HEK293 (cell line): Measurements from ENCODE around the gene ZBTB21.

Experiments
- CTCF ChIA-PET: fragments of 350-600 bp; formaldehyde crosslinking; extraction: SDS; loops from one replicate; lab custom pipeline; 2021; ENCODE audit warnings: antibody characterized with exemption; lab: Yijun Ruan, JAX
- POLR2A ChIA-PET: fragments of 300-600 bp; formaldehyde crosslinking; extraction: SDS; loops from one replicate; lab custom pipeline; 2020; ENCODE audit warnings: antibody characterized with exemption, inconsistent platforms; lab: Yijun Ruan, JAX
- H3K27ac ChIP-seq: fragments of 200-500 bp; sonication (Bioruptor generic); 2 replicates; pipeline ENCODE4 v1.5.1; 2014; ENCODE audit warnings: low read depth, low read length, control low read depth, inconsistent platforms; ENCODE audit errors: extremely low read depth
- H3K36me3 ChIP-seq, 2 experiments: fragments of 200-500 bp in 1 of 2; sonication (Bioruptor generic) in 1 of 2; 1 replicate in 1 of 2; 2 replicates in 1 of 2; pipeline ENCODE4 v1.5.1; 2014 to 2017; ENCODE audit warnings: inconsistent platforms in 2 of 2, low read length in 2 of 2; ENCODE audit not compliant: control insufficient read depth in 2 of 2, insufficient read depth in 1 of 2
- H3K4me1 ChIP-seq: fragments of 200-500 bp; sonication (Bioruptor generic); 2 replicates; pipeline ENCODE4 v1.5.1; 2014; ENCODE audit warnings: mild to moderate bottlenecking, low read length, inconsistent platforms; ENCODE audit not compliant: control insufficient read depth, insufficient read depth
- H3K4me3 ChIP-seq: 2 replicates; pipeline ENCODE4 v1.5.1; 2011; ENCODE audit warnings: low read depth, mild to moderate bottlenecking, control low read depth, low read length, moderate library complexity
- H3K9me3 ChIP-seq: fragments of 200-500 bp; sonication (Bioruptor generic); 2 replicates; pipeline ENCODE4 v1.5.1; 2014; ENCODE audit warnings: low read depth, low read length, inconsistent platforms; ENCODE audit not compliant: control insufficient read depth, insufficient read depth
- AEBP2 ChIP-seq: fragments of 450-650 bp; formaldehyde crosslinking; IDR thresholded peaks from 2 replicates; pipeline ENCODE4 v1.5.1; 2016; ENCODE audit warnings: missing biosample characterization, missing genetic modification characterization, borderline replicate concordance
- BCL11A ChIP-seq: fragments of 450-650 bp; formaldehyde crosslinking; IDR thresholded peaks from 2 replicates; pipeline ENCODE4 v1.5.1; 2016; ENCODE audit warnings: low read depth, missing biosample characterization, missing genetic modification characterization
- CTCF ChIP-seq: fragments of 450-650 bp; formaldehyde crosslinking; IDR thresholded peaks from 2 replicates; pipeline ENCODE4 v1.5.1; 2016; ENCODE audit warnings: missing biosample characterization, missing genetic modification characterization
- FEZF1 ChIP-seq: fragments of 450-650 bp; formaldehyde crosslinking; IDR thresholded peaks from 2 replicates; pipeline ENCODE4 v1.5.1; 2016; ENCODE audit warnings: missing biosample characterization, missing genetic modification characterization
- IKZF3 ChIP-seq: fragments of 450-650 bp; IDR thresholded peaks from 2 replicates; pipeline ENCODE4 v1.5.0; 2018; ENCODE audit warnings: missing biosample characterization, mild to moderate bottlenecking, missing genetic modification characterization, moderate library complexity
- KLF1 ChIP-seq: fragments of 450-650 bp; formaldehyde crosslinking; IDR thresholded peaks from 2 replicates; pipeline ENCODE4 v1.5.1; 2016; ENCODE audit warnings: missing biosample characterization, missing genetic modification characterization
- SETDB1 ChIP-seq: IDR thresholded peaks from one replicate; pipeline ENCODE4 v1.6.1; 2017; ENCODE audit warnings: mild to moderate bottlenecking, low read length, moderate library complexity, mixed read lengths; ENCODE audit not compliant: insufficient read length
- TCF7L2 ChIP-seq: IDR thresholded peaks from 2 replicates; pipeline ENCODE4 v1.6.1; 2011; ENCODE audit warnings: low read depth, mild to moderate bottlenecking, inconsistent platforms, low read length, moderate library complexity, borderline replicate concordance
- ZBTB20 ChIP-seq: fragments of 450-650 bp; formaldehyde crosslinking; IDR thresholded peaks from 2 replicates; pipeline ENCODE4 v1.5.1; 2016; ENCODE audit warnings: missing biosample characterization, missing genetic modification characterization
- ZBTB7A ChIP-seq: fragments of 450-650 bp; formaldehyde crosslinking; IDR thresholded peaks from 2 replicates; pipeline ENCODE4 v1.5.1; 2016; ENCODE audit warnings: low read depth, missing biosample characterization, missing genetic modification characterization
- ZEB2 ChIP-seq: fragments of 450-650 bp; formaldehyde crosslinking; IDR thresholded peaks from 2 replicates; pipeline ENCODE4 v1.5.1; 2016; ENCODE audit warnings: missing biosample characterization, missing genetic modification characterization
- ZFHX2 ChIP-seq: fragments of 450-650 bp; formaldehyde crosslinking; conservative IDR thresholded peaks from 2 replicates; pipeline ENCODE4 v1.5.1; 2016; ENCODE audit warnings: missing biosample characterization, missing genetic modification characterization
- ZIC2 ChIP-seq: fragments of 450-650 bp; formaldehyde crosslinking; IDR thresholded peaks from 2 replicates; pipeline ENCODE4 v1.5.1; 2016; ENCODE audit warnings: missing biosample characterization, missing genetic modification characterization
- ZNF10 ChIP-seq: fragments of 450-650 bp; formaldehyde crosslinking; IDR thresholded peaks from 2 replicates; pipeline ENCODE4 v1.5.1; 2017; ENCODE audit warnings: missing biosample characterization, missing genetic modification characterization
- ZNF121 ChIP-seq: fragments of 450-650 bp; formaldehyde crosslinking; IDR thresholded peaks from 2 replicates; pipeline ENCODE4 v1.5.1; 2016; ENCODE audit warnings: missing biosample characterization, missing genetic modification characterization
- ZNF133 ChIP-seq: fragments of 450-650 bp; formaldehyde crosslinking; IDR thresholded peaks from 2 replicates; pipeline ENCODE4 v1.5.1; 2016; ENCODE audit warnings: missing biosample characterization, missing genetic modification characterization
- ZNF2 ChIP-seq: fragments of 450-650 bp; formaldehyde crosslinking; IDR thresholded peaks from 2 replicates; pipeline ENCODE4 v1.5.1; 2016; ENCODE audit warnings: missing biosample characterization, missing genetic modification characterization
- ZNF266 ChIP-seq: fragments of 450-650 bp; formaldehyde crosslinking; IDR thresholded peaks from 2 replicates; pipeline ENCODE4 v1.5.1; 2016; ENCODE audit warnings: missing biosample characterization, missing genetic modification characterization, low read depth
- ZNF274 ChIP-seq, 2 experiments: fragments of 200-500 bp in 1 of 2; fragments of 450-650 bp in 1 of 2; sonication (Bioruptor generic) in 1 of 2; formaldehyde crosslinking in 1 of 2; IDR thresholded peaks; 2 replicates each; pipeline versions ENCODE4 v1.5.1 to v1.6.1; 2014 to 2016; ENCODE audit warnings: borderline replicate concordance in 1 of 2, inconsistent platforms in 1 of 2, low read length in 1 of 2, missing biosample characterization in 1 of 2, missing genetic modification characterization in 1 of 2
- ZNF302 ChIP-seq: fragments of 450-650 bp; formaldehyde crosslinking; IDR thresholded peaks from 2 replicates; pipeline ENCODE4 v1.5.1; 2016; ENCODE audit warnings: missing biosample characterization, missing genetic modification characterization, low read depth
- ZNF610 ChIP-seq: fragments of 450-650 bp; formaldehyde crosslinking; IDR thresholded peaks from 2 replicates; pipeline ENCODE4 v1.5.1; 2016; ENCODE audit warnings: missing biosample characterization, missing genetic modification characterization, borderline replicate concordance
- ZNF645 ChIP-seq: fragments of 450-650 bp; formaldehyde crosslinking; IDR thresholded peaks from 2 replicates; pipeline ENCODE4; 2016; ENCODE audit warnings: missing biosample characterization, missing genetic modification characterization
- ZNF776 ChIP-seq: fragments of 450-650 bp; formaldehyde crosslinking; IDR thresholded peaks from 2 replicates; pipeline ENCODE4 v1.5.0; 2017; ENCODE audit warnings: missing biosample characterization, missing genetic modification characterization, borderline replicate concordance
- ZNF792 ChIP-seq: fragments of 450-650 bp; formaldehyde crosslinking; IDR thresholded peaks from 2 replicates; pipeline ENCODE4 v1.5.1; 2016; ENCODE audit warnings: missing biosample characterization, missing genetic modification characterization
- ZSCAN30 ChIP-seq: fragments of 450-650 bp; IDR thresholded peaks from 2 replicates; pipeline ENCODE4 v1.5.1; 2018; ENCODE audit warnings: missing biosample characterization, mild to moderate bottlenecking, missing genetic modification characterization, moderate library complexity

ZBTB21 gene

GRCh38 chr21:41987310-41987709, 22.9 kb downstream of the ZBTB21 start (continued):
- TF ChIP-seq ZSCAN30 = no peak
- TF ChIP-seq, all 188 proteins: peak for 0

GRCh38 chr21:41985662-41986416, 24.3 kb downstream of the ZBTB21 start:
- H3K9me3 ChIP-seq = no peaks in the 10 kb centered on the region
- POLR2A ChIA-PET = no interaction called here
- TF ChIP-seq CTCF (no peak), ZNF133 (tag by site-specific recombination) (no peak), ZNF266 (tag by site-specific recombination) (no peak), ZNF302 (tag by site-specific recombination) (no peak), ZNF2 (no peak), IKZF3 (tag by site-specific recombination) (no peak), ZNF121 (tag by site-specific recombination) (no peak)
- TF ChIP-seq, all 188 proteins: peak for 0
- H3K4me3 ChIP-seq = no peak overlapping the region
- H3K36me3 ChIP-seq = peaks cover 5 to 10% of the 10 kb centered on the region in 2 experiments
- no peaks in the 10 kb centered on the region for H3K4me1 ChIP-seq
- CTCF ChIA-PET = interaction anchor here (1.5 kb wide), 1 partner anchor 132 kb away, joined by 7 read pairs; no protein-coding TSS in a partner anchor
- no peak overlapping the region for H3K27ac ChIP-seq

- Histone ChIP-seq H3K36me3 (no peaks in the 10 kb centered on the region), H3K4me1 (no peaks in the 10 kb centered on the region), H3K4me3 (no peak overlapping the region), H3K27ac (no peak overlapping the region), H3K9me3 (no peaks in the 10 kb centered on the region)
- TF ChIP-seq ZNF10 (no peak), SETDB1 (peak; percentile 61)
- POLR2A ChIA-PET = no interaction called here
- CTCF ChIA-PET = interaction anchor here (0.7 kb wide), 2 partner anchors 121 to 373 kb away, joined by 3 to 4 read pairs; no protein-coding TSS in a partner anchor
Measured at GRCh38 chr21:41983229-41983628, 26.9 kb downstream of the ZBTB21 start.

- CTCF ChIA-PET = interaction anchor here (0.9 to 1.8 kb wide), 2 partner anchors 54 to 137 kb away, joined by 5 to 8 read pairs; no protein-coding TSS in a partner anchor
- no peak for TF ChIP-seq TCF7L2
- no peak for TF ChIP-seq ZEB2 (tag by site-specific recombination)
- no peak for TF ChIP-seq ZNF610 (tag by site-specific recombination)
- no peak for TF ChIP-seq KLF1 (tag by site-specific recombination)
- no peak for TF ChIP-seq ZIC2 (tag by site-specific recombination)
- TF ChIP-seq ZNF266 (tag by site-specific recombination) = no peak
- no peak for TF ChIP-seq BCL11A (tag by site-specific recombination)
- no peak for TF ChIP-seq ZNF133 (tag by site-specific recombination)
- TF ChIP-seq AEBP2 = no peak
- no peak for TF ChIP-seq ZNF792 (tag by site-specific recombination)
- no peak for TF ChIP-seq ZBTB20 (tag by site-specific recombination)
- no peak for TF ChIP-seq ZNF776 (tag by site-specific recombination)
- no peak for TF ChIP-seq FEZF1 (tag by site-specific recombination)
- no peak for TF ChIP-seq ZNF274 (IDR thresholded peaks at IDR 0.05; ENCODE audit: low read length)
- TF ChIP-seq ZNF274 (tag by site-specific recombination; IDR thresholded peaks at IDR 0.05; ENCODE audit: borderline replicate concordance) = no peak
- no peak for TF ChIP-seq ZFHX2 (tag by site-specific recombination)
- TF ChIP-seq ZBTB7A (tag by site-specific recombination) = no peak
- TF ChIP-seq ZNF645 (tag by site-specific recombination) = no peak
Measured at GRCh38 chr21:41980561-41980960, 29.6 kb downstream of the ZBTB21 start.

More at GRCh38 chr21:41980561-41980960, 29.6 kb downstream of the ZBTB21 start:
- POLR2A ChIA-PET = no interaction called here
- H3K9me3 ChIP-seq = no peaks in the 10 kb centered on the region
- H3K27ac ChIP-seq = no peak overlapping the region
- no peaks in the 10 kb centered on the region for H3K4me1 ChIP-seq
- no peaks in the 10 kb centered on the region for H3K36me3 ChIP-seq
- no peak overlapping the region for H3K4me3 ChIP-seq
